ENCODE data around the gene FBXO46.
"Not testable (repeated sequence)": the region's sequence is repeated elsewhere in the genome, so short reads cannot be mapped to it uniquely, and the experiment has no call there.

The FBXO46 gene

DNA sequence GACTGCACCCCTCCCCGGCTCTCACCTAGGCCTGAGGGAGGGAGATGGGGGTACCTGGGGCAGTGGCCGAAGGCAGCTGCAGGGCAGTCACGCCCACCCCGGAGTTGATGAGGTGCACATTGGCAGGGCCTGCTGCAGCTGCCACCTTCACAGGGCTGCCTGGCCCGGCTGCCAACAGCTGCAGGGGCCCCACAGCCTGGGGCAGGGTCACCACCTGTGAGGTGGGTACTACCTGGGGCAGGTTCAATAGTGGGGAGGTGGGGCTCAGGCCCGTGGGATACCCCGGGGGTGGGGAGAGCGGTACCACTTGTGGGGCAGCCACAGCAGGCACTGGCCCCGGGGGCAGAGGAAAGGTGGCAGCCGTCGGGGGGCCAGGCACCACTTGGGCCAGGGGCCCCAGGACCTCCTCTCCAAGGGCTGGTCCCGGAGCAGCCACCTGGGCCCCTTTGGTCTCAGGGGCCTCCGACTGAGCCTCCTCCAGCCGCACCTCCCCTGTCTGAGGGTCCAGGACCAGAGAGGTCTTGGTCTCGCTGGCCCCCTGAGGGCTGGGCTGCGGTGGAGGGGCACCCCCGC, 35.7 kb upstream of the FBXO46 start:
- DNase-seq, result no peak

DNA sequence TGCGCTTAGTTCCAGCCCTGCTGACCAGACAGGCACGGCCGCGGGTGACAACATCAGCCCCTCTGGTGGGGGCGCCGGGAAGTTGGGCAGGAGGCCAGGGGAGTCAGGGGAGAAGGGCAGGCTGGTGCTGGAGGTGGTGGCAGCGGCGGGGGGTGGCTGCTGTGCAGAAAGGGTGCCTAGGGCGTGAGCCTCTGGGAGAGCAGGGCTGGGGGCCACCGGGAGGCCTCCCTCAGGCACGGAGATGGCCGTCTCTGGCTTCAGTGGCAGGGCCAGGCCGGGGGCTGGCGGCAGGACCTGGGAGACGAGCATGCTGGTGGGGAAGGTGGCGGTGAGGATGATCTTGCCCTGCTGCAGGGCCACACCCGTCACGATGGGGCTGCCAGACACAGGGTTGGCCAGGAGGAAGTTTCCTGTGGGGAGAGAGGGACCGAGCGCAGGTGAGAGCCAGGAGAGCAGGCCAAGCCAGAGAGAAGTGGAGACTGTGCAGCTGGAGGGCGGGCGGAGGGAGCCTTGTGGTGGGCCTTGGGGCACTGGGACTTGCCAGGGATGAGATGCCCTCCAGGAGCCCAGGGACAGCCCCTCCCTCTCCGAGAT, 35.1 kb upstream of the FBXO46 start:
- DNase-seq, result no peak

GRCh38 chr19:45764945-45765701, 34.4 kb upstream of the FBXO46 start:
- DNase-seq, result no peak

GRCh38 chr19:45764475-45764874, 33.8 kb upstream of the FBXO46 start:
- no peak for DNase-seq

DNA sequence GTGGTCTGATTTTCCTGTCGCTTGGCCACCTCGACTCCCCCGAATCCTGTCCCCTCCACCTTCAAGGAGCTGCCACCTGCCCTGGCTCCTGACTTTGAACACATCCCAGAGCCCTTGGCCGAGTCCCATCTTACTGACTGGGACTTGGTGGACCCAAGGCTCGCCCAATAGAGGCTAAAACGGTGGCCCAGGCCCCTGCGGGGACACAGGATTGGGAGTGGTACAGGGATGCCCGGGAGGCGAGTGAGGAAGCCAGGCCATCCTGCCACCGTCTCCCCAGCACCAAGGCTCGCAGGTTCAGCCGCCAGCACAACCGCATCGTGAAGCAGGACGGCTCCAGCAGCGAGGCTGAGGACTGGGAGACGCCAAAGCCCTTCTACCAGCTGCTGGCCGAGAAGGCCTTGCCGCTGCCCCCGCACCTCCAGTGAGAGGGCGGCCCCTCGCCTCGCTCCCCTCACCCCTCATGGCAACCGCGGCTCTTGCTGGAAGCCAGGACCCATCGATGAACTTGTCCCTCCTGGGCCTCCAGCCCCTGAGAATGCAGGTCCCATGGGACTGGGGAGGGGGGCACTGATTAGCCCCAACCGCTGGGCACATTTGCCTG, 33.1 kb upstream of the FBXO46 start:
- DNase-seq, result no peak

DNA sequence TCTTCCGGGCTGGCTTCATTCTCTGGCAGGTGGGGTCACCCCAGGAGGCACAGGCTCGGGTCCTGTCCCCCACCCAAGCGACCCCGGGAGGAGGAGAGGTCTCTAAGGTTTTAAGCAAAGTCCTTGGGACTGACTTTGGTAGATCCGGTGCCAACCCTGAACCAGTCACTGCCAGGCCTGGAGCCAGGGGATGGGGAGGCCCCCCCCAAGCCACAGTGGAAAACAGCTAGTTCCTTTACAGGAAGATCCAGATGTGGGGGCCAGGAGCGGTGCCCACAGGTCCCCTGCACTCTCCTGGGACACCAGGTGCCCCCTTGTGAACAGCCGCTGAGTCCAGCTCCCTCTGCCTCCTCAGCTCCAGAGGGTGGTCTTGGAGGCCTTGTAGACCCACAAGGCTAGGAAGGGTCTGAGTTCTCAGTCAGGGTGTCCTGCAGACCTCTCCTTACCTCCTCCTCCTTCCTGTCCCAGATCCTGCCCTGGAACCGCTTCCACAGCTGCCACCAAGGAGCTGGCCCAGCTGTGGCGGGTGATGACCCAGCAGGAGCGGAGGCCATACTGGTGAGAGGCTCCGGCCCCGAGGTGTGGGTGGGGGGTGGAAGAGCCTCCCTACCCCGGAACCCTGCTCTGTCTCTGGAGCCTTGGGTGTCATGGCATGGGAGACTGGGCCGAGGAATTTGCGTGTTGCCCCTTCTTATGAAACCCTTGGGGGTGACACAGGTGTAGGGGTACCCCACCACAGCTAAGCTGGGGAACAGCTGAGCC, 32.4 kb upstream of the FBXO46 start:
- DNase-seq, result no peak

DNA sequence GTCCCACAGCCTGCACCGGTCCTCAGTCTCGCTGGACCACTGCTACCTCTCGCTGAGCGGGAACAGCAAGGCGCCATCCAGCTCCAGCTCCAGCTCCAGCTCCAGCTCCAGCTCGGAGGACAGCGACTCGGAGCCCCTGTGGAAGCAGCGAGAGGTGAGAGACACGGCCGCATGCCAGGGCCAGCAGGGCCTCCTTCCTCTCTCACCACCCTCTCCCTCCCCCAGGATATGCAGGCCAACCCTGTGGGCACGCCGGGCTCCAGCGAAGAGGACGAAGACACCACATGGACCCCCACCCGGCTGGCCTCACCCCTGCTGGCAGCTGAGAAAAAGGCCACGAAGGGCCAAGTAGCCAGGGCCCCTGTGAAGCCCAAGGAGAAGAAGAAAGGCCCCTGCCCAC, 31.0 kb upstream of the FBXO46 start:
- no peak for DNase-seq

DNA sequence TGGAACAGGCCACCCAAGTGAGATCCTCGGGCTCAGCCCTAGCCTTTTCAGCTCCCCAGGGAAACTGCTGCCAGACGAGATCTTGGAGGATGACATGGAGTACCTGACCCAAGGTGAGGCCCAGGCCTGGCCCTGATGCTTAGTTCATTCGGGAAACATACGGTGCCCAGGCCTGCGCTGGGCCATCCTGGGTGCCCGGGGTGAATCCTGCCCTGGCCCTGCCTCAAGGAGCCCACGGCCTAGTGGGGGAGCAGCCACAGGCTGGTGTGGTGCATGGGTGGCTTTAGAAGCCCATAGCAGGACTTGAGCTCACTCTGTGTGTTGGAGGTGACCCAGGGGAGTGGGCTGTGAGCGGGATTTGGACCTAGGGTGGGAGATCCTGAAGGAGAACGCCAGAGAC, 28.2 kb upstream of the FBXO46 start:
- no peak for DNase-seq

- DNase-seq, result no peak
Measured at GRCh38 chr19:45757695-45758094, 27.0 kb upstream of the FBXO46 start.

- DNase-seq, result no peak
Measured at GRCh38 chr19:45754323-45754722, 23.6 kb upstream of the FBXO46 start.

- DNase-seq, result no peak
Measured at GRCh38 chr19:45753548-45753947, 22.9 kb upstream of the FBXO46 start.

- DNase-seq, result no peak
Measured at GRCh38 chr19:45752639-45753038, 21.9 kb upstream of the FBXO46 start.

GRCh38 chr19:45751483-45751882, 20.8 kb upstream of the FBXO46 start:
- DNase-seq, result not testable (repeated sequence)

DNA sequence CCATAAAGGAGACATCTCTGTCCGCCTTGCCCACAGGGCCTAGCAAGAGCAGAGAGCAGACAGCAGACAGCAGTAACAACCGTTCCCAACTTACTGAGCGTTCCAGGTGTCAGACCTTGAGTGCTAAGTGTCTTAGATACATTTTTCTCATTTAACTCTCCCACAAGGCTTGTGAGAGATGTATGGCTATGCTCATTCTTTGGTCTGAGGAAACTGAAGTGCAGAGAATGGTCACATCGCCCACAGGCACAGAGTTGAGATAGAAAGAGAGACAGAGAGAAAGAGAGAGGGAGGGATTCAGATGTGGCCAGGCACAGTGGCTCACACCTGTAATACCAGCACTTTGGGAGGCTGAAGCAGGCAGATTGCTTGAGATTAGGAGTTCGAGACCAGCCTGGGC, 16.8 kb upstream of the FBXO46 start:
- no peak for DNase-seq

DNA sequence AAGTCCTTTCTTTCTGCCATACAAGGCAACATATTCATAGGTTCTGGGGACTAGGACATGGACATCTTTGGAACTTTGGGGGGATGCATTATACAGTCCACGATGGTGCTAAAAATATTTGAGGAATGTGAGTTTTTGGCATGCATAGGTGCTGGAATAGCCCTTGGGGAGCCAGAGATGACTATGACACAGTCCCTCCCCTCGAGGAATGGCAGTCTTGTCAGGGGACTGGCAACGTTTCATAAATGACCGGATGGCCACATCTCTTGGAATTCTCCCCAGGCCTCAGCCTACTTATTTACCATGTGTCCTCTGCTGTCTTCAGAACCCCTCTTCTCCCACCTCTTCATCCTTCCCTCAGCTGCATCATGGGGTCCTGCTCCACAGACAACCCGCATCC, 16.2 kb upstream of the FBXO46 start:
- DNase-seq, result no peak

- no peak for DNase-seq
Measured at GRCh38 chr19:45745606-45746005, 14.9 kb upstream of the FBXO46 start.

GRCh38 chr19:45742969-45743368, 12.3 kb upstream of the FBXO46 start:
- DNase-seq, result no peak

DNA sequence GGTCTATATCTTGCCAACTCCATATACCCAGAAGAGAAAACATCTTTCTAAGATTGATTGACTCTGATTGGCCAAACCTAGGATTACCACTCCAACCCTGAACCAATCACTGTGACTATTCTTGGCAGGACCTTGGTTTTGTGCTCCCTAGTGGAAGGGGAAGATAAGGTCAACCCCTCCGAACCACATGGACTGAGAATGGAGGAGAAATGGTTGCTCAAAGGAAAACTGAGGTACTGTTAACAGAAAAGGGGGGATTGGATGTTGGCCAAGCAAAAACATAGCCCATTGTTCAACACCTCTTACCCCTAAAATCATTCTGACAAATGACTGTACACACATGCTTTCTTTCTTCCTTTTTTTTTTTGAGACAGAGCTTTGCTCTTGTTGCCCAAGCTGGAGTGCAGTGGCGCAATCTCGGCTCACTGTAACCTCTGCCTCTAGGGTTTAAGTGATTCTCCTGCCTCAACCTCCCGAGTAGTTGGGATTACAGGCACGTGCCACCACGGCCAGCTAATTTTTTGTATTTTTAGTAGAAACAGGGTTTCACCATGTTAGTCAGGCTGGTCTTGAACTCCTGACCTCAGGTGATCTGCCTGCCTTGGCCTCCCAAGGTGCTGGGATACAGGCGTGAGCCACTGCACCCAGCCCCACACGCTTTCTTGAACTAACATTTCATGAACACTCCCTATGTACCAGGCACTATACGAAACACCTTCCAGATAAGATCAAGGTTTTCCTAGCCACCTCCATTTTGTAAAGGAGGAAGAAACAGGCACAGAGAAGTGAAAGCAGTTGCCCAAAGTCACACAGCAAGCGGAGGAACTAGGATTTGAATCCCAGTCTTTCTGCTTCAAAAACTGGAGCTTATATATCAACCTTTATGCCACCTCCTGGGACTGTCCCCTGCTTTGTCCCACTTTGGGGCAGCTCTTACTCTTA, 9.1 kb upstream of the FBXO46 start:
- DNase-seq, result no peak

- DNase-seq, result no peak
Measured at GRCh38 chr19:45733160-45733810, 2.6 kb upstream of the FBXO46 start, which contains the start of gene MEIOSIN. TSS of gene MEIOSIN (plus strand) at chr19:45733439. CDS start at chr19:45735377, 1,938 bp downstream.

DNA sequence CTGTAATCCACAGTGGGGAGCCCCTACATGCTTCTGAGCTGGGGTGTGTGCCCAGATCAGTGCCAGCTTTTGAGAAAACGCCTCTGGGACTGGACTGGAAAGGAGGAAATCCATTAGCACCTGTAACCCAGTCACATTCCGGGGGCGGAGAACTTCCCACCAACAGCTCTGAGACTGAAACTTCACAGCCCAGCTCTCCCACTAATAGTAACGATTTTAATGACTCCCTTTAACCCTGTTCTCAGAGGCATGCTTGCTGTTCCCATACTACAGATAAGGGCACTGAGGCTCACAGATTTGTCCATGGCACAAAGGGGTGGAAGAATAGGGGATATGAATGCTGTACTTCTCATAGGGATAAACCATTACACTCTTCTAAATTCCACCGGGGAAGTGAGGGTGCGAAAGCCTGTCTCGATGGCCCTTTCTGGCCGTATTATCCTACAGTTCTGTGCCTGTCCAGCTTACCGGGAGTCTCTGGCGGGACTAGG, 851 bp downstream of the FBXO46 start:
- no peak for DNase-seq

DNA sequence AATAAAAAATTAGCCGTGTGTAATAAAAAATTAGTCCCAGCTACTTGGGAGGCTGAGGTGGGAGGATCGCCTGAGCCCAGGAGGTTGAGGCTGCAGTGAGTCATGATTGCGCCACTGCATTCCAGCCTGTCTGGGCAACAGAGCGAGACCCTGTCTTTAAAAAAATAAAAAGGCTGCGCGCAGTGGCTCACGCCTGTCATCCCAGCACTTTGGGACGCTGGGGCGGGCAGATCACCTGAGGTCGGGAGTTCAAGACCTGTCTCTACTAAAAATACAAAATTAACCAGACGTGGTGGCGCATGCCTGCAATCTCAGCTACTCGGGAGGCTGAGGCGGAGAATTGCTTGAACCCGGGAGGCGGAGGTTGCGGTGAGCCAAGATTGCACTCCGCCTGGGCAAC, 2.0 kb downstream of the FBXO46 start:
- not testable (repeated sequence) for DNase-seq

Measured in activated CD8-positive, alpha-beta memory T cell treated with anti-CD3 and anti-CD28 coated beads, Interleukin-2, amount 50 U/mL, for 4 hours (primary cell).